HEK293 (cell line): Measurements from ENCODE around the gene AQR.

Experiments used
- OSR2 ChIP-seq: fragments of 450-650 bp; formaldehyde crosslinking; IDR thresholded peaks from 2 replicates; pipeline ENCODE4 v1.5.1; 2016; ENCODE audit warnings: missing biosample characterization, missing genetic modification characterization
- SP7 ChIP-seq: fragments of 450-650 bp; formaldehyde crosslinking; IDR thresholded peaks from 2 replicates; pipeline ENCODE4 v1.5.1; 2016; ENCODE audit warnings: missing biosample characterization, missing genetic modification characterization
- ZBTB17 ChIP-seq: fragments of 450-650 bp; formaldehyde crosslinking; IDR thresholded peaks from 2 replicates; pipeline ENCODE4 v1.5.1; 2016; ENCODE audit warnings: missing biosample characterization, missing genetic modification characterization
- ZBTB21 ChIP-seq: fragments of 450-650 bp; formaldehyde crosslinking; IDR thresholded peaks from 2 replicates; pipeline ENCODE4 v1.5.1; 2017; ENCODE audit warnings: missing biosample characterization, missing genetic modification characterization
- ZBTB48 ChIP-seq: fragments of 450-650 bp; formaldehyde crosslinking; IDR thresholded peaks from 2 replicates; pipeline ENCODE4 v1.5.1; 2016; ENCODE audit warnings: missing biosample characterization, missing genetic modification characterization
- ZFHX2 ChIP-seq: fragments of 450-650 bp; formaldehyde crosslinking; conservative IDR thresholded peaks from 2 replicates; pipeline ENCODE4 v1.5.1; 2016; ENCODE audit warnings: missing biosample characterization, missing genetic modification characterization
- ZFP37 ChIP-seq: fragments of 450-650 bp; formaldehyde crosslinking; IDR thresholded peaks from 2 replicates; pipeline ENCODE4 v1.5.1; 2016; ENCODE audit warnings: missing biosample characterization, missing genetic modification characterization
- ZFP41 ChIP-seq: fragments of 450-650 bp; formaldehyde crosslinking; IDR thresholded peaks from 2 replicates; pipeline ENCODE4 v1.5.1; 2016; ENCODE audit warnings: missing biosample characterization, missing genetic modification characterization, borderline replicate concordance
- ZNF132 ChIP-seq: fragments of 450-650 bp; formaldehyde crosslinking; IDR thresholded peaks from 2 replicates; pipeline ENCODE4 v1.5.1; 2017; ENCODE audit warnings: missing biosample characterization, missing genetic modification characterization, borderline replicate concordance
- ZNF169 ChIP-seq: fragments of 450-650 bp; formaldehyde crosslinking; IDR thresholded peaks from 2 replicates; pipeline ENCODE4 v1.5.1; 2016; ENCODE audit warnings: missing biosample characterization, missing genetic modification characterization
- ZNF19 ChIP-seq: fragments of 450-650 bp; formaldehyde crosslinking; IDR thresholded peaks from 2 replicates; pipeline ENCODE4; 2016; ENCODE audit warnings: missing biosample characterization, missing genetic modification characterization, low read depth
- ZNF248 ChIP-seq: fragments of 450-650 bp; formaldehyde crosslinking; IDR thresholded peaks from 2 replicates; pipeline ENCODE4 v1.5.1; 2017; ENCODE audit warnings: missing biosample characterization, missing genetic modification characterization
- ZNF324 ChIP-seq: fragments of 450-650 bp; formaldehyde crosslinking; IDR thresholded peaks from 2 replicates; pipeline ENCODE4 v1.5.1; 2016; ENCODE audit warnings: missing biosample characterization, missing genetic modification characterization
- ZNF335 ChIP-seq: fragments of 450-650 bp; formaldehyde crosslinking; conservative IDR thresholded peaks from 2 replicates; pipeline ENCODE4 v1.5.1; 2016; ENCODE audit warnings: missing biosample characterization, missing genetic modification characterization
- ZNF366 ChIP-seq: fragments of 450-650 bp; formaldehyde crosslinking; conservative IDR thresholded peaks from 2 replicates; pipeline ENCODE4 v1.5.1; 2016; ENCODE audit warnings: missing biosample characterization, missing genetic modification characterization
- ZNF391 ChIP-seq: fragments of 450-650 bp; formaldehyde crosslinking; IDR thresholded peaks from 2 replicates; pipeline ENCODE4 v1.5.1; 2016; ENCODE audit warnings: low read depth, missing biosample characterization, missing genetic modification characterization, borderline replicate concordance
- ZNF394 ChIP-seq: fragments of 450-650 bp; formaldehyde crosslinking; IDR thresholded peaks from 2 replicates; pipeline ENCODE4 v1.5.1; 2016; ENCODE audit warnings: missing biosample characterization, missing genetic modification characterization, mild to moderate bottlenecking, moderate library complexity, borderline replicate concordance
- ZNF501 ChIP-seq: fragments of 450-650 bp; formaldehyde crosslinking; IDR thresholded peaks from 2 replicates; pipeline ENCODE4 v1.5.1; 2016; ENCODE audit warnings: missing biosample characterization, missing genetic modification characterization
- ZNF521 ChIP-seq: fragments of 450-650 bp; formaldehyde crosslinking; IDR thresholded peaks from 2 replicates; pipeline ENCODE4 v1.5.1; 2017; ENCODE audit warnings: missing biosample characterization, mild to moderate bottlenecking, missing genetic modification characterization
- ZNF561 ChIP-seq: fragments of 450-650 bp; IDR thresholded peaks from 2 replicates; pipeline ENCODE4 v1.5.1; 2018; ENCODE audit warnings: missing biosample characterization, missing genetic modification characterization, borderline replicate concordance
- ZNF623 ChIP-seq: fragments of 450-650 bp; formaldehyde crosslinking; IDR thresholded peaks from 2 replicates; pipeline ENCODE4 v1.5.1; 2016; ENCODE audit warnings: missing biosample characterization, missing genetic modification characterization
- ZNF660 ChIP-seq: fragments of 450-650 bp; IDR thresholded peaks from 2 replicates; pipeline ENCODE4 v1.5.1; 2018; ENCODE audit warnings: missing biosample characterization, mild to moderate bottlenecking, missing genetic modification characterization
- ZNF777 ChIP-seq: fragments of 450-650 bp; formaldehyde crosslinking; IDR thresholded peaks from 2 replicates; pipeline ENCODE4 v1.5.1; 2017; ENCODE audit warnings: missing biosample characterization, missing genetic modification characterization, borderline replicate concordance
- ZNF837 ChIP-seq: fragments of 450-650 bp; formaldehyde crosslinking; IDR thresholded peaks from 2 replicates; pipeline ENCODE4 v1.5.1; 2016; ENCODE audit warnings: missing biosample characterization, missing genetic modification characterization
- ZSCAN30 ChIP-seq: fragments of 450-650 bp; IDR thresholded peaks from 2 replicates; pipeline ENCODE4 v1.5.1; 2018; ENCODE audit warnings: missing biosample characterization, mild to moderate bottlenecking, missing genetic modification characterization, moderate library complexity
- TF ChIP-seq, protein P1 (sequence below): sonication (generic); formaldehyde crosslinking; IDR thresholded peaks from 2 replicates; pipeline ENCODE4 v1.8.1; 2022; ENCODE audit warnings: mild to moderate bottlenecking, moderate library complexity, missing genetic modification reagents
- TF ChIP-seq, protein P2 (sequence below): fragments of 450-650 bp; formaldehyde crosslinking; IDR thresholded peaks from 2 replicates; pipeline ENCODE4 v1.5.1; 2017; ENCODE audit warnings: missing biosample characterization, mild to moderate bottlenecking, missing genetic modification characterization, moderate library complexity
- TF ChIP-seq, protein P3 (sequence below): fragments of 450-650 bp; formaldehyde crosslinking; IDR thresholded peaks from 2 replicates; pipeline ENCODE4 v1.5.1; 2016; ENCODE audit warnings: missing biosample characterization, missing genetic modification characterization, borderline replicate concordance
- TF ChIP-seq, protein P4 (sequence below): fragments of 450-650 bp; formaldehyde crosslinking; IDR thresholded peaks from 2 replicates; pipeline ENCODE4 v1.5.1; 2016; ENCODE audit warnings: missing biosample characterization, missing genetic modification characterization
- TF ChIP-seq, protein P5 (sequence below): fragments of 450-650 bp; IDR thresholded peaks from 2 replicates; pipeline ENCODE4 v1.5.1; 2018; ENCODE audit warnings: missing biosample characterization, missing genetic modification characterization

The AQR gene

DNA sequence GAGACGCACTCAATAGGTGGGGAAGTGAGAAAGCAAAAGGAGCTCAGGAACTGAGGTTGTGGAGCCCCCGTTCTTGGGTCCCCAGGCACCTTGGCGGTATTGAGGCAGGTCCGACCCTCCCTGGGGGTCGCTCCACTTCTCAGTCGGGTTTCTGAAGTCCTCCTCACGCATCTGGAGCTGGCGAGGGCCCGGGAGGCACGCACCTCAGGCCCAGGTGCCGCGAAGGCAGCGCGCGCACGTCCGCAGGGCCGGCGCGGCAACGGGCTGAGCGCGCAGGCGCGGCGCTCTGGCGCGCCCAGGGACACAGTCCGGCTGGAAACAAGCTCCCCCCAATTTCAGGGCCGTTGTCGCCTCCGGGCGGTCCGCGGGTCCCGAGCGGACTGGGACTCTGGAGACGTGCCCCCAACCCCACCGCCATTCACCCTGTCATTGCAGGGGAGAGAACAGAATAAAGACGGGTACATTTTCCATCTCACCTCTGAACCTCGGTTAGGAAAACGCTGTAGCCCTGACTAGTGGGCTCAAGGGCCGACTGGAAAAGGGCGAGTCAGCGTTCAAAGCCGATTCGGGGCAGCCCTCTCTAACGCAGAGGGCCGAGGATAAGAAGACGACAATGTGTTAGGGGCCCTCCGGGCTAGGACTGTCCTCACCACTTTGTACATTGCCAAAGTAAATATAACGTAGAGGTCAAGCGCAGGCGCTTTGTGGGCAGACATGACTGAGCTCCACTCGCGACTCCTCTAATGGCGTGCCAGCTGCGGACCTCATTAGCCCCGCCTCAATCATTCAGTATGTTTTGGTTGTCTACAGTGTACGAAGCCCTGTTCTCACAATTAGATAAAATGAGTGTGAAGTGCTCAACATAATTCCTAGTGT is 18.7 kb upstream of the AQR start, which contains the start of gene ZNF770 (continued):
- TF ChIP-seq OSR2 (tag by site-specific recombination) = no peak
- no peak for TF ChIP-seq ZFHX2 (tag by site-specific recombination)
- peak; percentile 85 for TF ChIP-seq ZNF660 (tag by site-specific recombination)
- TF ChIP-seq ZNF837 (tag by site-specific recombination) = no peak
- TF ChIP-seq ZBTB17 (tag by site-specific recombination) = peak; percentile 59
- TF ChIP-seq ZNF394 (tag by site-specific recombination) = peak; percentile 39; the same call in 1 of the 2 replicates
- TF ChIP-seq ZNF521 (tag by site-specific recombination) = no peak
- peak; percentile 80 for TF ChIP-seq ZNF561
- TF ChIP-seq, protein P1, sequence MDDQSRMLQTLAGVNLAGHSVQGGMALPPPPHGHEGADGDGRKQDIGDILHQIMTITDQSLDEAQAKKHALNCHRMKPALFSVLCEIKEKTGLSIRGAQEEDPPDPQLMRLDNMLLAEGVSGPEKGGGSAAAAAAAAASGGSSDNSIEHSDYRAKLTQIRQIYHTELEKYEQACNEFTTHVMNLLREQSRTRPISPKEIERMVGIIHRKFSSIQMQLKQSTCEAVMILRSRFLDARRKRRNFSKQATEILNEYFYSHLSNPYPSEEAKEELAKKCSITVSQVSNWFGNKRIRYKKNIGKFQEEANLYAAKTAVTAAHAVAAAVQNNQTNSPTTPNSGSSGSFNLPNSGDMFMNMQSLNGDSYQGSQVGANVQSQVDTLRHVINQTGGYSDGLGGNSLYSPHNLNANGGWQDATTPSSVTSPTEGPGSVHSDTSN = 0 out of 2 replicates have a peak, but pooled peaks have one; percentile 59
- TF ChIP-seq, protein P2, sequence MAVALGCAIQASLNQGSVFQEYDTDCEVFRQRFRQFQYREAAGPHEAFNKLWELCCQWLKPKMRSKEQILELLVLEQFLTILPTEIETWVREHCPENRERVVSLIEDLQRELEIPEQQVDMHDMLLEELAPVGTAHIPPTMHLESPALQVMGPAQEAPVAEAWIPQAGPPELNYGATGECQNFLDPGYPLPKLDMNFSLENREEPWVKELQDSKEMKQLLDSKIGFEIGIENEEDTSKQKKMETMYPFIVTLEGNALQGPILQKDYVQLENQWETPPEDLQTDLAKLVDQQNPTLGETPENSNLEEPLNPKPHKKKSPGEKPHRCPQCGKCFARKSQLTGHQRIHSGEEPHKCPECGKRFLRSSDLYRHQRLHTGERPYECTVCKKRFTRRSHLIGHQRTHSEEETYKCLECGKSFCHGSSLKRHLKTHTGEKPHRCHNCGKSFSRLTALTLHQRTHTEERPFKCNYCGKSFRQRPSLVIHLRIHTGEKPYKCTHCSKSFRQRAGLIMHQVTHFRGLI (tag by site-specific recombination) = 0 out of 2 replicates have a peak, but pooled peaks have one; percentile 30
- TF ChIP-seq ZNF501 (tag by site-specific recombination) = 0 out of 2 replicates have a peak, but pooled peaks have one; percentile 65
- no peak for TF ChIP-seq ZNF19
- TF ChIP-seq, protein P3, sequence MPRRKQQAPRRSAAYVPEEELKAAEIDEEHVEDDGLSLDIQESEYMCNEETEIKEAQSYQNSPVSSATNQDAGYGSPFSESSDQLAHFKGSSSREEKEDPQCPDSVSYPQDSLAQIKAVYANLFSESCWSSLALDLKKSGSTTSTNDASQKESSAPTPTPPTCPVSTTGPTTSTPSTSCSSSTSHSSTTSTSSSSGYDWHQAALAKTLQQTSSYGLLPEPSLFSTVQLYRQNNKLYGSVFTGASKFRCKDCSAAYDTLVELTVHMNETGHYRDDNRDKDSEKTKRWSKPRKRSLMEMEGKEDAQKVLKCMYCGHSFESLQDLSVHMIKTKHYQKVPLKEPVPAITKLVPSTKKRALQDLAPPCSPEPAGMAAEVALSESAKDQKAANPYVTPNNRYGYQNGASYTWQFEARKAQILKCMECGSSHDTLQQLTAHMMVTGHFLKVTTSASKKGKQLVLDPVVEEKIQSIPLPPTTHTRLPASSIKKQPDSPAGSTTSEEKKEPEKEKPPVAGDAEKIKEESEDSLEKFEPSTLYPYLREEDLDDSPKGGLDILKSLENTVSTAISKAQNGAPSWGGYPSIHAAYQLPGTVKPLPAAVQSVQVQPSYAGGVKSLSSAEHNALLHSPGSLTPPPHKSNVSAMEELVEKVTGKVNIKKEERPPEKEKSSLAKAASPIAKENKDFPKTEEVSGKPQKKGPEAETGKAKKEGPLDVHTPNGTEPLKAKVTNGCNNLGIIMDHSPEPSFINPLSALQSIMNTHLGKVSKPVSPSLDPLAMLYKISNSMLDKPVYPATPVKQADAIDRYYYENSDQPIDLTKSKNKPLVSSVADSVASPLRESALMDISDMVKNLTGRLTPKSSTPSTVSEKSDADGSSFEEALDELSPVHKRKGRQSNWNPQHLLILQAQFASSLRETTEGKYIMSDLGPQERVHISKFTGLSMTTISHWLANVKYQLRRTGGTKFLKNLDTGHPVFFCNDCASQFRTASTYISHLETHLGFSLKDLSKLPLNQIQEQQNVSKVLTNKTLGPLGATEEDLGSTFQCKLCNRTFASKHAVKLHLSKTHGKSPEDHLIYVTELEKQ (tag by site-specific recombination) = no peak
- peak; percentile 57; the same call in 1 of the 2 replicates for TF ChIP-seq SP7 (tag by site-specific recombination)
- TF ChIP-seq ZFP37 (tag by site-specific recombination) = peak; percentile 36; the same call in 1 of the 2 replicates
- no peak for TF ChIP-seq ZFP41 (tag by site-specific recombination)
- TF ChIP-seq, protein P4, sequence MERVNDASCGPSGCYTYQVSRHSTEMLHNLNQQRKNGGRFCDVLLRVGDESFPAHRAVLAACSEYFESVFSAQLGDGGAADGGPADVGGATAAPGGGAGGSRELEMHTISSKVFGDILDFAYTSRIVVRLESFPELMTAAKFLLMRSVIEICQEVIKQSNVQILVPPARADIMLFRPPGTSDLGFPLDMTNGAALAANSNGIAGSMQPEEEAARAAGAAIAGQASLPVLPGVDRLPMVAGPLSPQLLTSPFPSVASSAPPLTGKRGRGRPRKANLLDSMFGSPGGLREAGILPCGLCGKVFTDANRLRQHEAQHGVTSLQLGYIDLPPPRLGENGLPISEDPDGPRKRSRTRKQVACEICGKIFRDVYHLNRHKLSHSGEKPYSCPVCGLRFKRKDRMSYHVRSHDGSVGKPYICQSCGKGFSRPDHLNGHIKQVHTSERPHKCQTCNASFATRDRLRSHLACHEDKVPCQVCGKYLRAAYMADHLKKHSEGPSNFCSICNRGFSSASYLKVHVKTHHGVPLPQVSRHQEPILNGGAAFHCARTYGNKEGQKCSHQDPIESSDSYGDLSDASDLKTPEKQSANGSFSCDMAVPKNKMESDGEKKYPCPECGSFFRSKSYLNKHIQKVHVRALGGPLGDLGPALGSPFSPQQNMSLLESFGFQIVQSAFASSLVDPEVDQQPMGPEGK = peak; percentile 88
- TF ChIP-seq ZNF335 = peak; percentile 95
- no peak for TF ChIP-seq ZNF169 (tag by site-specific recombination)
- TF ChIP-seq, protein P5, sequence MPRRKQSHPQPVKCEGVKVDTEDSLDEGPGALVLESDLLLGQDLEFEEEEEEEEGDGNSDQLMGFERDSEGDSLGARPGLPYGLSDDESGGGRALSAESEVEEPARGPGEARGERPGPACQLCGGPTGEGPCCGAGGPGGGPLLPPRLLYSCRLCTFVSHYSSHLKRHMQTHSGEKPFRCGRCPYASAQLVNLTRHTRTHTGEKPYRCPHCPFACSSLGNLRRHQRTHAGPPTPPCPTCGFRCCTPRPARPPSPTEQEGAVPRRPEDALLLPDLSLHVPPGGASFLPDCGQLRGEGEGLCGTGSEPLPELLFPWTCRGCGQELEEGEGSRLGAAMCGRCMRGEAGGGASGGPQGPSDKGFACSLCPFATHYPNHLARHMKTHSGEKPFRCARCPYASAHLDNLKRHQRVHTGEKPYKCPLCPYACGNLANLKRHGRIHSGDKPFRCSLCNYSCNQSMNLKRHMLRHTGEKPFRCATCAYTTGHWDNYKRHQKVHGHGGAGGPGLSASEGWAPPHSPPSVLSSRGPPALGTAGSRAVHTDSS (tag by site-specific recombination) = 0 out of 2 replicates have a peak, but pooled peaks have one; percentile 22
- 0 out of 2 replicates have a peak, but pooled peaks have one; percentile 44 for TF ChIP-seq ZNF777 (tag by site-specific recombination)
- TF ChIP-seq ZNF391 = no peak
- TF ChIP-seq ZBTB21 (tag by site-specific recombination) = 0 out of 2 replicates have a peak, but pooled peaks have one; percentile 28
- TF ChIP-seq ZNF324 = peak; percentile 82; the same call in 1 of the 2 replicates
- TF ChIP-seq ZNF248 (tag by site-specific recombination) = no peak
- peak; percentile 95 for TF ChIP-seq ZSCAN30
- TF ChIP-seq ZNF366 (tag by site-specific recombination) = no peak
- peak; percentile 90 for TF ChIP-seq ZBTB48 (tag by site-specific recombination)
- no peak for TF ChIP-seq ZNF132 (tag by site-specific recombination)
- 0 out of 2 replicates have a peak, but pooled peaks have one; percentile 10 for TF ChIP-seq ZNF623 (tag by site-specific recombination)
